GM19467 (cell line): ENCODE measurements around the gene ELOB.
"Not testable (repeated sequence)": the region's sequence is repeated elsewhere in the genome, so short reads cannot be mapped to it uniquely, and the experiment has no call there.

Experiments used
- ATAC-seq: cut with Tn5 transposase; IDR thresholded peaks from one replicate; pipeline ENCODE4 v1.9.1; 2021; ENCODE audit warnings: mild to moderate bottlenecking, moderate library complexity; ENCODE audit not compliant: unreplicated experiment

ELOB gene

GRCh38 chr16:2724816-2725348 lies 52.2 kb downstream of the ELOB start:
- ATAC-seq: no peak

- ATAC-seq: no peak
Measured at GRCh38 chr16:2724088-2724676, 52.9 kb downstream of the ELOB start.

- ATAC-seq: not testable (repeated sequence)
Measured at GRCh38 chr16:2721634-2722173, 55.4 kb downstream of the ELOB start.
